HepG2 (cell line): ENCODE results near the gene MAP3K20. TPM values are rescaled to one million over a fixed set of nuclear protein-coding genes. Genes with fewer than 3 reads are reported as not detected.

ENCODE experiments used
- ATAC-seq: fragments of 200-7000 bp; cut with Tn5 transposase; 3 replicates; pipeline ENCODE4 v1.9.1; 2020; ENCODE audit warnings: mild to moderate bottlenecking, moderate library complexity
- BruUV-seq: library from RNA; stranded (reverse); fragments of 400-500 nt; replicated peaks from 2 replicates; lab custom pipeline; 2021; lab: Mats Ljungman, UMichigan
- CTCF ChIA-PET: fragments of 300-600 bp; formaldehyde crosslinking; extraction: SDS; loops from one replicate; lab custom pipeline; 2021; ENCODE audit warnings: low total read pairs, inconsistent platforms, low intra/inter-chr PET ratio; lab: Yijun Ruan, JAX
- POLR2A ChIA-PET: fragments of 350-600 bp; sonication (Branson Sonifier 250); formaldehyde crosslinking; loops from one replicate; lab custom pipeline; 2020; ENCODE audit warnings: antibody characterized with exemption, inconsistent platforms; lab: Yijun Ruan, JAX
- DNase-seq: peaks from one replicate; pipeline ENCODE4 v3.0.0-alpha.2; 2015; ENCODE audit warnings: low spot score
- FAIRE-seq: peaks from 3 replicates; lab custom pipeline; 2011; peaks lifted over from hg19 to GRCh38; lab: Jason Lieb, UNC
- H2AFZ ChIP-seq: one replicate; pipeline ENCODE4 v1.6.1; 2011; ENCODE audit warnings: low read length, inconsistent platforms
- H3K27ac ChIP-seq: fragments of 300-600 bp; 3 replicates; pipeline ENCODE4 v1.8.0; 2011; ENCODE audit warnings: mixed run types, mild to moderate bottlenecking, mixed read lengths, low read length, inconsistent platforms; ENCODE audit not compliant: insufficient read depth; ENCODE audit errors: extremely low read length
- H3K27me3 ChIP-seq, 2 experiments: fragments of 200-600 bp in 1 of 2; 2 replicates in 1 of 2; 3 replicates in 1 of 2; pipeline versions ENCODE4 v1.6.0 to v1.8.0; 2011; ENCODE audit warnings: low read length in 2 of 2, mild to moderate bottlenecking in 2 of 2, moderate library complexity in 2 of 2, inconsistent platforms in 1 of 2; ENCODE audit not compliant: insufficient read depth in 2 of 2, control insufficient read depth in 1 of 2
- H3K36me3 ChIP-seq, 2 experiments: fragments of 200-600 bp in 1 of 2; replicated peaks in 1 of 2; 2 replicates in 1 of 2; 3 replicates in 1 of 2; pipeline versions ENCODE4 v1.5.1 to v1.8.0; 2011; ENCODE audit warnings: low read length in 2 of 2, inconsistent platforms in 1 of 2; ENCODE audit not compliant: insufficient read depth in 2 of 2, control insufficient read depth in 1 of 2
- H3K4me1 ChIP-seq: 2 replicates; pipeline ENCODE4 v1.5.1; 2012; ENCODE audit warnings: low read length, inconsistent platforms; ENCODE audit not compliant: insufficient read depth
- H3K4me2 ChIP-seq: 2 replicates; pipeline ENCODE4 v1.6.0; 2011; ENCODE audit warnings: low read depth, low read length, inconsistent platforms
- H3K4me3 ChIP-seq, 3 experiments: fragments of 200-600 bp in 1 of 3; sonication (generic), shearing (Covaris generic) in 1 of 3; replicated peaks in 1 of 3; 2 replicates each; pipeline ENCODE4 v1.5.1; 2011 to 2016; ENCODE audit warnings: low read length in 3 of 3, inconsistent platforms in 2 of 3, low read depth in 2 of 3, mild to moderate bottlenecking in 2 of 3, control low read depth in 1 of 3, mixed read lengths in 1 of 3; ENCODE audit not compliant: insufficient read depth in 1 of 3
- H3K79me2 ChIP-seq: one replicate; pipeline ENCODE4 v1.6.1; 2011; ENCODE audit warnings: low read length, inconsistent platforms; ENCODE audit not compliant: insufficient read depth
- H3K9ac ChIP-seq: 2 replicates; pipeline ENCODE4 v1.6.0; 2011; ENCODE audit warnings: mild to moderate bottlenecking, low read depth, low read length, inconsistent platforms; ENCODE audit not compliant: insufficient read depth
- H3K9me3 ChIP-seq: 2 replicates; pipeline ENCODE4 v1.5.1; 2012; ENCODE audit warnings: mild to moderate bottlenecking, low read length
- H4K20me1 ChIP-seq: 2 replicates; pipeline ENCODE4 v1.6.0; 2011; ENCODE audit warnings: inconsistent platforms, mild to moderate bottlenecking, low read length, moderate library complexity; ENCODE audit not compliant: insufficient read depth
- HMG20B ChIP-seq: conservative IDR thresholded peaks from 2 replicates; pipeline ENCODE4 v1.6.1; 2016; ENCODE audit warnings: missing genetic modification reagents, missing compliant biosample characterization
- MTERF4 ChIP-seq: sonication (generic); formaldehyde crosslinking; IDR thresholded peaks from 2 replicates; pipeline ENCODE4 v1.8.0; 2023; ENCODE audit warnings: mild to moderate bottlenecking, missing genetic modification reagents
- PTBP1 ChIP-seq: fragments of 200-400 bp; formaldehyde crosslinking; IDR thresholded peaks from 2 replicates; pipeline ENCODE4 v1.6.1; 2018; ENCODE audit warnings: low read length, low read depth; ENCODE audit not compliant: poor library complexity, severe bottlenecking
- RBM22 ChIP-seq: fragments of 200-400 bp; formaldehyde crosslinking; optimal IDR thresholded peaks from 2 replicates; pipeline ENCODE3; 2017; ENCODE audit warnings: mild to moderate bottlenecking, low read length, moderate library complexity
- RFXAP ChIP-seq: sonication (generic); formaldehyde crosslinking; IDR thresholded peaks from 2 replicates; pipeline ENCODE4 v1.4.0; 2020; ENCODE audit warnings: missing genetic modification reagents, borderline replicate concordance
- ZBTB4 ChIP-seq: sonication (generic); formaldehyde crosslinking; IDR thresholded peaks from 2 replicates; pipeline ENCODE4 v1.4.0; 2020; ENCODE audit warnings: missing genetic modification reagents, mild to moderate bottlenecking, borderline replicate concordance
- ZNF280D ChIP-seq: sonication (generic); formaldehyde crosslinking; IDR thresholded peaks from 2 replicates; pipeline ENCODE4 v1.5.1; 2020; ENCODE audit warnings: mild to moderate bottlenecking, missing genetic modification reagents
- ZNF773 ChIP-seq: sonication (generic); formaldehyde crosslinking; IDR thresholded peaks from 2 replicates; pipeline ENCODE4 v1.4.0; 2020; ENCODE audit warnings: missing genetic modification reagents, borderline replicate concordance
- ZNF776 ChIP-seq: sonication (generic); formaldehyde crosslinking; IDR thresholded peaks from 2 replicates; pipeline ENCODE4 v1.4.0; 2020; ENCODE audit warnings: mild to moderate bottlenecking, missing genetic modification reagents
- WGBS: methylation state at CpG from one replicate; pipeline ENCODE4 v1.1.6; 2017; ENCODE audit warnings: low lambda C conversion rate; 5-methylcytosine and 5-hydroxymethylcytosine counted together
- in situ Hi-C: cut with HindIII; loops from 2 replicates; pipeline ENCODE4 v1.10.0; 2017; ENCODE audit warnings: low pct_unique_long_range_greater_than_20kb; ENCODE audit not compliant: extremely low pct_ligation_motif_present
- intact Hi-C: fragments of 100-400 bp; cut with micrococcal nuclease; formaldehyde crosslinking; loops from one replicate; pipeline ENCODE4 v1.10.0; 2022; ENCODE audit not compliant: unreplicated experiment
- polyA plus RNA-seq, 8 experiments: library from polyadenylated mRNA; depleted of rRNA in 3 of 8; stranded (reverse) in 7 of 8; unstranded in 1 of 8; fragments of >200 nt; fragmentation: Illumina TruSeq in 4 of 8; extraction: Trizol in 4 of 8; gene quantifications; 2 replicates each; pipeline versions ENCODE4 v1.2.1 to v1.2.3, GENCODE V29; 2011 to 2016; ENCODE audit warnings: low read depth in 4 of 8, missing spikeins in 1 of 8, mixed read lengths in 1 of 8; ENCODE audit not compliant: insufficient read depth in 1 of 8
- total RNA-seq, 5 experiments: library from RNA; depleted of rRNA; stranded (reverse); fragments of >200 nt; fragmentation: Illumina TruSeq; extraction: Trizol; gene quantifications; 2 replicates each; pipeline ENCODE4 v1.2.3, GENCODE V29; 2016; ENCODE audit warnings: low read depth in 1 of 5

The MAP3K20 gene
- total and polyA plus RNA-seq, 2 of the 13 experiments (the other 11 are each of a cell fraction or from before 2014, with no cell fraction given), result 5.2 to 13.5 TPM

- FAIRE-seq, result no peak
- TF ChIP-seq PTBP1 (no peak), RFXAP (CRISPR knock-in tag) (no peak), HMG20B (CRISPR knock-in tag) (no peak), RBM22 (no peak), ZNF776 (CRISPR knock-in tag) (no peak), ZNF773 (no peak), MTERF4 (CRISPR knock-in tag) (no peak), ZNF280D (CRISPR knock-in tag) (no peak), ZBTB4 (CRISPR knock-in tag) (no peak)
Measured at GRCh38 chr2:173092844-173093402, 17.3 kb downstream of the MAP3K20 start.

More at GRCh38 chr2:173092844-173093402, 17.3 kb downstream of the MAP3K20 start:
- no peak overlapping the region for H3K4me3 ChIP-seq
- no peaks in the 10 kb centered on the region for H3K27me3 ChIP-seq
- H3K79me2 ChIP-seq, result no peaks in the 10 kb centered on the region
- no peak overlapping the region for H3K27ac ChIP-seq
- H3K9ac ChIP-seq, result no peak overlapping the region
- CTCF ChIA-PET, result no interaction called here
- intact Hi-C loops, result no loop called here
- BruUV-seq, result no TSS peak
- POLR2A ChIA-PET, result no interaction called here
- H2AFZ ChIP-seq, result no peak overlapping the region
- in situ Hi-C loops, result no loop called here
- peaks cover 19% of the 10 kb centered on the region for H3K4me1 ChIP-seq
- H4K20me1 ChIP-seq, result no peaks in the 10 kb centered on the region
- H3K36me3 ChIP-seq, result peaks cover 0 to 19% of the 10 kb centered on the region in 2 experiments; a peak in 4 of 5 replicates
- DNase-seq (no peak), ATAC-seq (no peak)
- H3K9me3 ChIP-seq, result no peaks in the 10 kb centered on the region
- no peak overlapping the region for H3K4me2 ChIP-seq
- 95% methylated on average over 3 of the region's 3 CpGs for WGBS
